GM12865 (cell line): Measurements from ENCODE around the gene KRTAP11-1.
A peak's percentile ranks its signal among the peaks of the same experiment; 100 is the strongest.

Experiments used
- DNase-seq: peaks from one replicate; pipeline ENCODE4 v3.0.0; 2010; ENCODE audit warnings: low read depth
- H3K4me3 ChIP-seq: 2 replicates; pipeline ENCODE4 v1.5.1; 2011; ENCODE audit warnings: mild to moderate bottlenecking, low read depth, low read length, control low read depth
- TF ChIP-seq, protein P1 (sequence below): IDR thresholded peaks from 2 replicates; pipeline ENCODE4 v1.5.1; 2011; ENCODE audit warnings: low read length, control low read depth, low read depth, inconsistent platforms; ENCODE audit not compliant: insufficient read depth; ENCODE audit errors: missing control alignments

The KRTAP11-1 gene

DNA sequence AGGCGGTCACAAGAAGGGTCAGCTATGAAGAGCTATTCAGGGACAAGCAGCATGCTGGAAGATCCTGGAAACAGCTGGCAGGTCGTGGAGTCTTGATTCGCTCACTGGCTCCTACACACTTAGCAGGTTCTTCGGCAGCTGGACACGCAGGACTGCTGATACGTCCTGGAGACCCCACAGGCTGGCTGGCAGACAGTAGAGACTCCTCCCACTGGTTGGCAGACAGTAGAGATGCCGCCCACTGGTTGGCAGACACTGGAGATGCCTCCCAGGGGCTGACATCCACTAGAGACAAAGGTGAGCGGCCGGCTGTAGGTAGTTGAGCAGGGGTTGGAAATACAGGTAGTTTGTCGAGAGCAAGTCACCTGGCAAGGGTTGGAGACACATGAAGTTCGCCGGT, 466 bp downstream of the KRTAP11-1 start:
- TF ChIP-seq, protein P1, sequence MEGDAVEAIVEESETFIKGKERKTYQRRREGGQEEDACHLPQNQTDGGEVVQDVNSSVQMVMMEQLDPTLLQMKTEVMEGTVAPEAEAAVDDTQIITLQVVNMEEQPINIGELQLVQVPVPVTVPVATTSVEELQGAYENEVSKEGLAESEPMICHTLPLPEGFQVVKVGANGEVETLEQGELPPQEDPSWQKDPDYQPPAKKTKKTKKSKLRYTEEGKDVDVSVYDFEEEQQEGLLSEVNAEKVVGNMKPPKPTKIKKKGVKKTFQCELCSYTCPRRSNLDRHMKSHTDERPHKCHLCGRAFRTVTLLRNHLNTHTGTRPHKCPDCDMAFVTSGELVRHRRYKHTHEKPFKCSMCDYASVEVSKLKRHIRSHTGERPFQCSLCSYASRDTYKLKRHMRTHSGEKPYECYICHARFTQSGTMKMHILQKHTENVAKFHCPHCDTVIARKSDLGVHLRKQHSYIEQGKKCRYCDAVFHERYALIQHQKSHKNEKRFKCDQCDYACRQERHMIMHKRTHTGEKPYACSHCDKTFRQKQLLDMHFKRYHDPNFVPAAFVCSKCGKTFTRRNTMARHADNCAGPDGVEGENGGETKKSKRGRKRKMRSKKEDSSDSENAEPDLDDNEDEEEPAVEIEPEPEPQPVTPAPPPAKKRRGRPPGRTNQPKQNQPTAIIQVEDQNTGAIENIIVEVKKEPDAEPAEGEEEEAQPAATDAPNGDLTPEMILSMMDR, result no peak
- DNase-seq, result no peak
- no peak overlapping the region for H3K4me3 ChIP-seq

DNA sequence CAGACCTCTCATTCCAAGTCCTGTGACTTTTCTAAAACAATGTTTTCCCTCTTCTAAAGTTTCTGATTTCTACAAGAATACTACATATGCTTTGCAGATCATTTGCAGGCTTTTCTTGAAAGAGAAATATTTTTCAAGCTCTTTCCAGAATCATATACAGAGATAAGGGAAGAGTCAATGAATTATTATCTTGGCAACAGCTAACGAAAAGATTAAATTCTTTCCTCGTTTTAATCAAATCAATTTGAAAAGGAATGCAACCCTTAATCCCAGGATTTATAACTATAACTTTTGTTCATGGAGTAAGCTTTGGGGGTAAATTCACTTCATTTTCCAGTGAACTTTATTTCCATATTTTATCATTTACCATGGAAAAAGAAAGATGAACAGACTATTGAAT, 6.9 kb downstream of the KRTAP11-1 start:
- DNase-seq, result no peak
- no peak overlapping the region for H3K4me3 ChIP-seq
- TF ChIP-seq, protein P1, result no peak

DNA sequence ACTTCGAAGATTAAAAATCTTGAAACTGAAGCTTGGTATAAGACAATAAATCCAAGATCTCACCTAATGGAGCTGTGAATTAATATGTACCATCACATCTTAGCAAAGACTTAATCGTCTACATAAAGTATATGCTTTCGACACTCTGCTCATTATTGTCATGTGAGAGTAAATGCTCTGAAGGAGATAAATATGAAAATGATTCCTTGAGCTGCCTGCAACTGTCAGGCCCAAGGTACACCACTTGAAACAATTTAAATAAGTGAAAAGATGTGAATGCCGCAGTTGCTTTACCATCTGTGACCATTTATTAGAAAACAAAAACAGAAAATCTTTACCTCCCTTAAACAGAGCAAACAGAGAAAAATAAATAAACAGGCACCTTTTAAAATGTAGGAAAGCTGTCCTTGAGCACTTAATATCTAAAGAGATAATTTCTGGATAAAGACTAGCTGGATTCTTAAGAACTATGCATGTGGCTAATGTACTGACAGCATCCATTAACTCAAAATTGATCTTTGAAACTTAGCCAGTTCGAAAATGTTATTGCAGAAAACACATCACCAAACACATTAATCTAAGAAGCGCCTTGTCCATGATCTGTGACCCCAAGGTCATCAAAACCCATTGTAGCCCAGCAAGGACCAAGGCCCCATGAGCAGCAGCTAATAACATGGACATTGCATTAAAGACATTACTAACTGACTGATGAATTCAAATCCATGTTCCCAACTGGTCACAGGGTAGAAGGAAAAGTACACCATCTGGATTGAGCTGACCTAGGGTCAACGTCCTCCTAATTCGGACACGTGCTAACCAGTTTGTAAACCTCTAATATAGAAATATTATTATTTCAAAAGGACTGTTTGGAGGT, 33.5 kb downstream of the KRTAP11-1 start:
- TF ChIP-seq, protein P1, result no peak
- H3K4me3 ChIP-seq, result no peak overlapping the region
- DNase-seq, result no peak

DNA sequence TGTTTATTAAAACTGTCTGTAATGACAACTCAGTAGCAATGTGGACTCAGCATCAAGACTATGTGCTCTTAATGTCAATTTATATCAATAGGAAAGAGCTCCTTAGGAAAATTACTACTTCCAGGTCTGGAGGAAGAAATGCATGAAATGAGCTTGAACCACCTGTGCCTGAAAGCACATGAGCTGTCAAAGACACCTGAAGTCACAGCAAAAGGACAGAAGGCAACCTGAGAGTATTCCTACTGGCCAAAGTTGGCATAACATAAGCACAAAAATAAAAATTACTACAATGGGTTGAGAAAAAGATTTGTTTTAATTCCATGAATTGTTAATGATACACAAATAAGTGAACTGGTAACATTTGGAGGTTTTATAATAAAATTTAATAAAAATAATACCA, 38.4 kb downstream of the KRTAP11-1 start:
- TF ChIP-seq, protein P1, result no peak
- DNase-seq, result no peak
- no peak overlapping the region for H3K4me3 ChIP-seq

DNA sequence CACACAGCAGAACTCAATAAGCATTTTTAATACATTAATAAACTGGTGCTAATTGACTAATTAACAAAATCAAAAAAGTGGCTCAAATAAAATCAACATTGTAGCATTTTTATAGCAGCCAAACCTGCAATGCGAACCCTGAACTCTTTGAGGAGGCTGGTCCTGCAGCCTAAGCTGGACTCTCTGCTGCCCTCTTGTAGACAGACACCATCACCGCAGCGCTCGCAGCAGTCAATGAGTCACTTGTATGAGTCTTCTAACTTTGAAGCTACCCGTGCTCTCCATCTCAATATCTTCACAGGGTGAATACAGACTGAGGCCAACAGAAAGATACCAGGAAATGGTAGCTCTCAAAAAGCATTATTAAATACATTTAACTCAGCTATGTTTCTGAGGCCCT, 42.1 kb downstream of the KRTAP11-1 start:
- DNase-seq, result peak; percentile 40
- H3K4me3 ChIP-seq, result no peak overlapping the region

DNA sequence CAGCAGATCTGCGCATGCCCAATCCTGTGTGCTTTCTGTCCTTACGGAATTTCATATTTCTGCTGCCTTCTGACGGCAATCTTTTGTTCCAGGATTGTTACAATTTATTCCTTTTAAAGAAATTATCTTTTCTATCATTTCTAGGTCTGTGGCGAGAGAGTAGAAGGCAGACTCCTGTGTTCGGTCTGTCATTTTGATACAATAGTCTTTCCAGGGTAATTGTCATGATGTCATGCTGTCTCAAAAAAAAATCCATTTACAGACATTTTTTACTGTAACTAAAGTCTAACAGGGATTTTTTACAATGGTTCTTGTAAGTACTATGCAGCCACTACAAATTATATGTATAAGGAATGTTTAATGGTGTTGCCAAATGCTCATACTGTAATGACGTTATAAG, 42.8 kb downstream of the KRTAP11-1 start:
- no peak for DNase-seq
- TF ChIP-seq, protein P1, result no peak
- H3K4me3 ChIP-seq, result no peak overlapping the region

More for the DNA sequence above, 42.1 kb downstream of the KRTAP11-1 start:
- TF ChIP-seq, protein P1, result peak; percentile 42
